CD4-positive, alpha-beta T cell treated with Interleukin-6 at 100 ng/mL for 8 hours (primary cell): ENCODE measurements around the gene HIRA.

ENCODE experiments used
- DNase-seq: peaks from one replicate; pipeline ENCODE4 v3.0.0-alpha.2; 2020; ENCODE audit warnings: mixed read lengths, low spot score

HIRA gene

DNA sequence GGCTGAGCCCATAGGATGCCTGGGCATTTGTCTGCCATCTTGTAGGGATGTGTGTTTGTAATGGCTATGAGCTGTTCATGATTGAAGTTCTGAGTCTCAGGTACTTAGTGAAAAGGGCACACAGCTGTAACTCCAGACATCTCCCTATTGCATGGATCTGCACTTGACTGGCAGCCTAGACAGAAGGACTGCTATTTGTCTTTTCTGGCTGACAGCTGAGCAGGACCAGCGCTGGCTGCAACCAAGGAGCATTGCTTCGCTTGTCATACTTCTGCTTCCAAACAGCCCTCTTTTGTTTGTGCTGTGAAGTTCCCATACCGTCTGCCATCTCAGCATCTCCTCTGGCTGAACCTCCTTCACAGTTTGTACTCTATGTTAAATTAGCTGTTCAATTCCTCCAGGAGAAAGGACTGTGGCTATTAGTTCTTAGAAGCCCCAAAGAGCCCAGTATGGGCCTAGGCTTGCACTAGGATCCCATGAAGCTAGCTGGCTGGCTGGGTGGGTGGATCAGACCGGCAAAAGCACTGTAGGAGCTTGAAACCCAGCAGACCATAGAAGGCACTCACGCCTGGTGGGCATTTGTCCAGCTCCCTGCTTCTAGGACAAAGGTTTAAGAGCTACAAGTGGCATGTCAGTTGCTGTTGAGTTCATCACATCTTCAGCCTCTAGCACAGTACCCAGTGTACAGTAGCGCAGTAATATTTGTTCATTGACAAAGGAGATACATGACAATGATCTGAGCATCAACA is 20.4 kb downstream of the HIRA start:
- no peak for DNase-seq

DNA sequence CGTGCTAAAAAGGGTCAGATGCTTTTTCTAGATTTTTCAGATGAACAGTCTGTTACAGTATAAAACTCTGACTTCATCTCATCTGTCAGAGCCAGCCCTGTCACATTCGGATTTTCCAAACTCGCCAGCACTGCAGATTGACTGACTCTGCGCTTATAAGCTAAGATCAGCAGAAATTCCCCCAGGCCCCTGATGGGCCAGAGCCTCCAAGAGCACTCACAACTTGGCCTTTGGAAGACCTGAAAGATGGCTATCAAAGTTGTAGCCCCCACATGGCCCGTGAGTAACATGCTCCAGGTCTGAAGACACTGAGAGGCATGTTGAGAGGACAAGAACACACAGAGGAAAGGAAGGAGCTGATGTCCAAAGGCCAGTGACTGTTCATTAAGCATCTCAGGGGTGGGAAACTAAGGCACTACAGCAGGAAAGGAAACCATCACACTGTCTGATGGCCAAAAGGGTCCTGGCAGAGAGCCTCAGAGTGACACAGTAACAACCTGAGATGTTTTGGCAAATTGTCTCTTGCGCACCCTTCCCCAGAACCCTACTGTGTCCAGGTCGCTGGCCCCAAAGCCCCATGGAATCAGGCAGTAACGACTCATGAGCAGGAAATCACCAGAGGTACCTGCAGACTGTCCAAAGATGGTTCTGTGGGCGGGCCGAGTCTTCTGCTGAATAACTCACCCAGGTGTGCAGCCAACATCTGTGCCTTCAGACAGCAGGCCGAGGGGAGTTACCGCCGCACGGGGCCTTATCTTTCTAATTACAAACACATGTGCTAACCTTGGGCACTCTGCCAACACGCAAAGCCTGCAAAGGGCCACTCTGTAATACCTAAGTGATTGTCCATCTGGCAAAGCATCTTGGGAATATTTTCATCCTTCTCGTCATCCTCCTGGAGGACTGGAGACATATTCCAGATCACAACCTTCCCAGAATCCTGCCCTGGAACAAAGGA is 23.6 kb downstream of the HIRA start:
- DNase-seq: no peak

DNA sequence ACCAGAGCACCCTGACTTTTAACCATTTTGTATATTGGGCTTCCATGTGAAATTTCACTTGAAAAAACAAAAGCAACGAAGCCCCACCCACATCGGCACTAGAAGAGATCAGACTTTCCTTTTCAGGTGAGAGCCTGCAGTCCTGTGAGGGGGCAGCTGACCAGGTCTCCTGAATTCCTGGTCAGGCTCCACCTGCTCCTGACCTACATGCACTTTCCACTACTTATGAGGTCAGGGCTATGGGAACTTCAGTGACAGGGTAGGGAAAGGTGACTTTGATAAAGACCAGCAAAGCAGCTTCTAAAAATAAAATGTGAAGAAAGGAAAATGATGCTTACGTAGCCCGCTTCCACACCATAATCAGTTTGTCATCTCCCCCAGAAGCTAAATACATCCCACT is 24.7 kb downstream of the HIRA start:
- no peak for DNase-seq

DNA sequence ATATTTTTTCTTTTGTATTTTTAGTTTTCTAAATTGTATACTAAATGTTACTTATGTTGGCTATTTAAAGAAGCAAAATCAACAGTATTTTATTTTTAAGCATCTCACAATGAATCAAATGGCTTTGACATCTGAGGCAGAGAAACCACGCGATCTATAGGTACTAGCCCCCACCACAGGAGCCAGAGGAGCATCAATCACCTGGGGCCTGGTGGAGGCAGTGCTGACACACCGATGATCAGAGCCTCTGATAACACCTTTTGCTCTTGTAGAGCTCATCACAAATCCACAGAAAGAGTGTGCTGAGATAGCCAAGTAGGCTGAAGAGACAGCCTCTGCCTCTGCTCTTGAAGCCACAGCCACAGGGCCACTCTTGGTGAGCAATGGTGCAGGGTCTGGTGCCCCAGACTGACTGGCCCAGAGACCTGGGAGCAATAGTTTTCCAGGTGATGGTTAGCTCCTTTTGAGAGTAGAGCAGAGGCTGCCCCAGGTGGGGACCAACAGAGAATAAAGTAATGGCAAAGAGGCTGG is 25.2 kb downstream of the HIRA start:
- no peak for DNase-seq

DNA sequence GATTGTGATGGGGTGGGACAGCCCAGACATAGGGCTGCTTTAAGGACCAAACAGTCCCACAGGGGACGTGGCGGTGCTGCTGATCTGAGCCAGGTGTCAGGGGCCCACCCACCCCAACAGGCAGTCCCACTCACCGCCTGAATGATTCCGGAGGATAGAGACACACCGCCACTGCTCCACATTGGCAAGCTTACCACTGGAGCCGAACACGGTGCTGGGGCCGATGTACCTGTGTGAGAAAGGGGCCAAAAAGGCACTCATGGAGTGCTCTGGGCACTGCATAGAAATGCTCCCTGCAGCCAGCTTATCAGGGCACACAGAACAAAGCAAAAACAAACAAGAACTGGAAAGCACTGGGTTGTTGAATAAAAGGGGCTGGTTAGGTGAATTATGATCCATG is 25.9 kb downstream of the HIRA start:
- no peak for DNase-seq

DNA sequence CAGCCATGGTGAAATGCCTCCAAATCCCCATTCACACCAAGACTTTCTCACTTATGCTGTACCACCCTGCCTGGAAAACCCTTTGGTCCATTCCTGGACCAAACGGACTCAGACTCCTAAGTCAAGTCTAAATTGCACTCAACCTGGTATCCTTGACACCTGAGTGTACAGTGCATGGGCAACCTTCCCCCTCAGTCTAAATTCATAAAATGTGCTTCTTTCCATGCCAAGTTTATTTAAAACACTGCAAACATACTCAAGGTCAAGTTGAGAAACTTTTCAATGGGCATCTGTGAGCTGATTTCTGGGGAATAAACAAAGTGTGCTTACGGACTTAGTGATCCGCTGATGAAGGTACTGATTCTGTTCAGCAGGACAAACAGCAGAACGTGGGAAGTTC is 26.4 kb downstream of the HIRA start:
- DNase-seq: no peak

DNA sequence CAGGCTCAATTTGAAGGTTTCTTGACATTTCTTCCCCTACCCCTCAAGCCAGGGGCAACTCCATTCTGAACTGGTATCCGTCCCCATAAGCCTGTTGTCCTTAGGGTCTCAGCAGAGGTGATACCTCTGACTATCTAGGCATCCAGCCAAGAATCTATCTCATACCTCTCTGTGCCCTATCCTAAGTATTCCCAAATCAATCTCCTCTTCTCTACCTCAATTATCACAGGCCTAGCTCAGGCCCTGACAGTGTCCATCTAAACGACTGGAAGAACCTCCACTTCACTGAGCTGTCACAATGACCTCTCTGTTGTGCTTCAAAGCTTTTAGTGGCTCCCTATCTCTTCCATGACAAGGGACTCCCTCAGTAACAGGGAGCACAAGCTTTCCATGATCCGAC is 26.9 kb downstream of the HIRA start:
- no peak for DNase-seq

DNA sequence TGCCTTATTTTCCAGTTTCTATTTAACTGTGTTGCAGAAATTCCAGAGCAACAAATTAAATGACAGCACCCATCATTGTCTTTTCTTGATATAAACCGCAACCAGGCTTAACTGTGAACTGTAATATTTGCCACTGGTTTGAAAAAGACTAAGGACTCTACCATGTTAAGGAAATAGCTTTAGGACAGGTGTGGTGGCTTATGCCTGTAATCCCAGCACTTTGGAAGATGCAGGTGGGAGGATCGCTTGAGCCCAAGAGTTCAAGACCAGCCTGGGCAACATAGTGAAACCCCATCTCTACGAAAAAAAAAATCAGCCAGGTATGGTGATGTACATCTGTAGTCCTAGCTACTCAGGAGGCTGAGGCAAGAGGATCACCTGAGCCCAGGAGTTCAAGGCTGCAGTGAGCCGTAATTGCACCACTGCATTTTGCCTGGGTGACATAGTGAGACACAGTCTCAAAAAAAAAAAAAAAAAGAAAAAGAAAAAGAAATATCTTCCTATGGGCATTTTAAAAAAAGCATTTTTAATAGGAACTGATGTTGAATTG is 28.8 kb downstream of the HIRA start:
- DNase-seq: no peak

DNA sequence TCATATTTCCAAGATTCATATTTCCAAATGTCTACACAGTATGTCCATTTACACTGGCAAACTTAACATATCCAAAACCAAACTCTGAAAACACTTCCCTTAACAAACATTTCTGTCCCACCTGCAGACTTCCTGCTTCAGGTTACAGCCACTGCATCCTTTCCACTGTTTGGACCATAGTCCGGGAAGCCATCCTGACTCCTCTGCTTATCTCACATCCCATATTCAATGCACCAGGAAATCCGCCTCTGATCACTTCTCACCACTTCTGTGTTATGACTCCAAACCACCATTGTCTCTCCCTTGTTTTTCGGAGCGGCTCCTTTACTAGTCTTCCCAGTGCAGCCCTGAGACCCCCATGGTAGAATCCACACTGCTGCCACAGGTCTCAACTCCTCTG is 30.1 kb downstream of the HIRA start:
- no peak for DNase-seq

DNA sequence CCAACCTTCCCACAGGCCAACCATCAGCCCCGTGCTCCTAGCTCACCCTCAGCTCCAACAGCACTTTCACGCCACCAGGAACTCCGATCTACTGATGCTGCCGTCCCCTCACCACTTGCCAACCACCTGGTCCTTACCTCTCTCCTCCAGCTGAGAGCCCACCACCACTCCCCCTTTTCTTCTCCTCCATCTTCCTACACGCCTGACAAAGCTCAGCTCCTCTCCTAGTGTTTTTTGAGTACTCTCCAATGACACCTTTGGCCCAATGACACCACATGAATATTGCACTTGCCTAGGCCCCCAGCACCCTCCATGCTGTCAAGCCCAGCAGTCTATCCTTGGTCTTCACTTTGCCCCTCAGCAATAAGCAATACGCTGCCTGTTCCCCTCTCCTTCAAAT is 30.7 kb downstream of the HIRA start:
- no peak for DNase-seq

DNA sequence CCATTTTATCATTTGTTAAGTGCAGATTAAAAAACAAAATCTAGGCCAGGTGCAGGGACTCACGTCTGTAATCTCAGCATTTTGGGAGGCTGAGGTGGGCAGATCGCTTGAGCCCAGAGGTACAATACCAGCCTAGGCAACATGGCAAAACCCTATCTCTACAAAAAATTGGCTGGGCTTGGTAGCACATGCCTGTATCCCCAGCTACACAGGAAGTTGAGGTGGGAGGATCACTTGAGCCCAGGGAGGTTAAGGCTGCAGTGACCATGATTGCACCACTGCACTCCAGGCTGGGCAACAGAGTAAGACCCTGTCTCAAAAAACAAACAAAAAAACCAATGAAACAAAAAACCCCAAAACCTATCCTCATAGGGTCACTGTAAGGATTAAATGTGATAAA is 32.9 kb downstream of the HIRA start:
- DNase-seq: no peak

DNA sequence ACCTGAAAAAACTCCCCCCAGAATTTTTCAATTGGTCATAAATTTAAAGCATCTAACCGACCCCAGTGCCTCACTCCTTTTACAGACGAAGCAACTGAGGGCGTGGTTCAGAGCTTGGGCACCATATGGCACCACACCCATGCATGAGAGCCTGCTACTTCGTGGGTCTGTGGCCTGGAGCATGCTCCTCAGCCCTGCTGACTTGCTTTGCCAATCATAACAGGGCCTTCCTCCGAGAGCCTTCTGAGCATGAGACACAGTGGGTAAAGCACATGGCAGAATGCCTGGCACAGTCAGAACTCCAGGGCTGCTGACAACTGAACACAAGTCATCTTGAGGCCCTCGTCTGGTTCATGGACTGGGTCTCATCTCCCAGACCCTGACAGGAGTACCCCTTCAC is 33.3 kb downstream of the HIRA start:
- no peak for DNase-seq

DNA sequence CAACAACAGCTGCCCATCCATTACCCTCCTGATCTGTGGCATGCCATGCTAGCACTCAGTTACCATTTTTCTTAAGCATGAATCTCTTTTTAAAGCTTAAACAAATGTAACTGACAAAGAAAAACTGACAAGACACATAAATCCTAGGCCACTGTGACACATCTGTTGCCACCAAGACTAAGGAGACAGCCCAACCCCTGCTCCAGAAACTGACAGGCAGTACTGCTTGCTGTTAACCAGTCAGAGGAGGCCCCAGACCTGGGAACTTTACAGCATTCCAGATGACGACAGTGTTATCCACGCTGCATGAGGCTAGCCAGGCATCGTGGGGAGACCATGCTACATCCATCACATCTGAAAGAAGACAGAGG is 33.8 kb downstream of the HIRA start:
- no peak for DNase-seq

DNA sequence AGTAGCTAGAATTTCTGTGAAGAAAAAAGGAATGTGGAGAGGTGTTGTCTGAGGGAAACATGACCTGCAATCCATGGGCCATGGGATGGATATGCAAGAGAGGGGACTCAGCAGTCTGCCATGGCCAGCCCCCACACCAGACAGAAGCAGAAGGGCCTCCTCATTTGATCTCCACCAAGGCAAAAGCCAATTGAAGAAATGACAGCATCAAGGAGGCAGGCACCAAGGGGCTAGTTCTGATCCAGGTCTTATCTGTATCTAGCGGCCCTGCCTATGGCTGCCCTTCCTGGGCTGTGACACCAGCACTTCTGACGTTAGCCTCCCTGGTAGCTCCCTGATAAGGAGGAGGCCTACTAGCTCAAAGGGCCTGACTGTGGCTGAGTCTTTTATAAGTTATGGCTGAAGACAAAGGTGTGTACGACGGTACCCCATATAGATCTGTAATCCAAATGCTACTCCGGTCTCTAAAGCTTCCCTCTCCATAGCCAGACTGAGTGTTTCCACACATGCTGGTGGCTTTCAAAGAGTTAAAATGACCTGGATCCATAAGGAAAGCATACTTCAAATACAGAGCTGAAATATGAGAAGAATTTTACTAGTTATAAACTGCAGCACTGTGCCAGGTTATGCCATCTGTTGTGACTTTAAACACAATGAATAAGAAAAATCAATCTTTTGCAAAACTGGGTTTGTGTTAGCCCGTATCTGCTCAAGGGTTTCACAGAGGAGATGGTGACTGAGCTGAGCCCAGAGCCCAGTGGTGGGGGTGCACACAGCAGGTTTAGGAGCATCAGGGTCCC is 34.4 kb downstream of the HIRA start:
- no peak for DNase-seq

DNA sequence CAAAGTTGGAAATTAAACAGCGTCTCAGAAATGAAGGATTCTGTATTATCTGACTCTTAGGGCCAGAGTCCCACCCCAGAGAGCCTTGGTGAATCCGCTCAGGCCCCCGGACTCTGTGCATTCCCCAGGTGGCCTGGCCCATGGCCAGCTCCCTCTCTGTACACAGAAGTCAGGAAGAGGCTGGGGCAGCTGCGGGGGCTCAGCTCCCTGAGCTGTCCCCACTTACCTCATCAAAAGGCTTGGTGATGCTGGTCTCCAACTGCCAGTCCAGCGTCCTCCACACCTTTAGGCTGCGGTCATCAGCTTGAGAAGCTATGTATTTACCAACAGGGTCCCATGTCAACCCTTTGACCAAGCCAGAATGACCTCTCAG is 35.0 kb downstream of the HIRA start:
- DNase-seq: no peak

DNA sequence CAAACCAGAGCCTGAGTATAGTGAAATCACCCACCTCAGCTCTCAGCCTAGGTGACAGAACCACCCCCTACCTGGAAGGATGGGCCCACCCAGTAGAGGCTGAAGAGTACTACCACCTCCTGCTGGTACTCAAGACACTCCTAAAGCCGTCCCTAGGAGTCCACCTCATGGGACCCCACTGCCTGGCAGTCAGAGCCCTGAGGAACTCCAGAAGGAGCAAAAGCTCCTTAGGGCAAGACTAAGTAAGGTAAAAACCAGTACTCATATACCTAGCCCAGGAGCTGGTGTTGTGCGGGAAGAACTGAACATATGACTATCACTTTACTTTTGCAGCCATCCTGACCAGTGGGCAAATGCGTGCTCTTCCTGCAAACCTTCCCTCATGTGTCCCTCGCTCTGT is 36.3 kb downstream of the HIRA start:
- DNase-seq: no peak

DNA sequence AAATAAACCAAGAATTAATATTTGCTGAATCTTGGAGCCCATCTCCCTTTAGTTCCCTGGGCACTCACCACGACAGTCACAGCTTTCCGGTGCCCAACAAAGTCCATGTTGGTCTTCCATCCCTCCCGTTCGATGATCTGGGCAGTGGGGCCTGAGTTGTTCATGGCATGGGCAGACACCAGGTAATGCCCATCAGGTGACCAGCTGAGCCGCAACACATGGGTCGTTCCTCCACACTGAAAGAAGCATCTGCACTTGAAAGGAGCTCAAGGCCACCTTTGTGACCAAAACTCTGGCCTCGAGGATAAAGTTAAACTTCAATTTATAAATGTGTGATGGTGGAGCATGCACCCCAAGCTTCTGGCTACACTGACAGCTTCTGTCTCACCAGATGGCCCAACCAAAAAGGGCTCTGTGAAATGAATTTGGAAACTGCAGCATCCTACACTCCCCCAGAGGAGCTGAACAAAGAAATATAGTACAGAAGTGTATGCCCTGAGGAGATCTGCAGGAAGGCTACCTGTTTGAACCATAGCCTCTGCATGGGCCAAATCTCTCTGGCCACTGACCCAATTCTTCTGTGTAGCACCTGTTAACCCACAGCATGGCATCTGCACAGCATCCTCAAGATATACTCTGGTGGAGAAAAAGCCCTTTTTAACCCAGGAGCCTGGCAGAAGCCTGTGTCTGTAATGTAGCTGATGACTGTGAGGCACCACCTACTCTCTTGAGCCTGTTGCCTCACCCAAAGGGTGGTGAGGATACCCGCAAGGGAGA is 37.1 kb downstream of the HIRA start:
- no peak for DNase-seq

DNA sequence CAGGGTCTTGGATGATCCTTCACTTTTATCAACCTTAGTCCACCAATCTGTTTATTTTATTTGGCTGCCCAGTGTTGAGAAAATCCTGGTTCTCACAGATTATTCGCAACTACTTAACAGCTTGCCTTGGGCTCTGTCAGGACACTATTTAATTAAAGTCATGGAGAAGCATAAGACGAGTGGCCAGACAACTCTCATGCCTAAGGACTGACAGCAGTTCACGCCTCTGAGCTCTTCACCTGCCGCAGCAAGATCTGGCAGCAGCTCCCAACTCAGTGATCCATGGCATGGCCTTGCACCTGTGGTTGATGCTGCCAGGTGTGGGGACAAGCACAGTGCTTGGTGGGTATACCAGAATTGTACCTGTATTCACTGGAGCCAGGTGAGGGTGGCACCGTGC is 37.8 kb downstream of the HIRA start:
- no peak for DNase-seq

DNA sequence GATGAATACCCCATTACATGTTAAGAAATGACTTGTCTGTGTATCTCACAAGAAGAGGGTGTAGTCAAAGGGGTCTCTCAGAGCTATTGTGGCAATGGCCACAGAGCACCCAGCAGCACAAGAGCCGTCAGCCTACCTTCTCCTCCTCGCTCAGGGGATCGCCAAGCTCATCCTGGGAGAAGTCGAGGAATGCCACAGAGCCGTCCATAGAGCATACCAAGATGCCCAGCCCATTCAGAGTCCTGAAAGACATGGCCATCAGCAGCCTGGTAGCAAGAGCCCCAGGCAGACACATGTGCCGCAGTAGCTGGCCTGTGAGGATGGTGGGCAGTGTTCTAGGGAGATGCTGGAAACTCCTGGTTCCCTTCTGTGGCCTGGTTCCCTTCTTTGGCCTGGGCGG is 44.0 kb downstream of the HIRA start:
- DNase-seq: no peak

DNA sequence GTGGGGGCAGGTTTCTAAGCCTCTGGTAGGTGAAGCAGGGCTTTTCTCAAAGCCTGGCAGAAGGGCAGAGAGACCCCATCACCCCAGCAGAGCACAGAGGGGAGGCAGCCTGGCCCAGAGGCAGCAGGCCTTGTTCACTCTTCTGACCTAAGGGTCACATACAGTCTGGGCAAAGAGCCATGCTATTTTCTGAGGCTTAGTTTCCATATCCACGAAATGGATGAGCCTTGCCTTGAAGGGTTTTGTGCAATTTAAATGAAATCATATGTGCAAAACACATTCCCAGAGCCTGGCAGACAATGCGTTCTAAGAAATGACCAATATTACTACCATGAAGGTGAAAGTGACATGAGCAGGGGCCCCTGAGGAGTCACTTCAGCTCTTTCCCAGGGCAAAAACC is 44.5 kb downstream of the HIRA start:
- DNase-seq: no peak

DNA sequence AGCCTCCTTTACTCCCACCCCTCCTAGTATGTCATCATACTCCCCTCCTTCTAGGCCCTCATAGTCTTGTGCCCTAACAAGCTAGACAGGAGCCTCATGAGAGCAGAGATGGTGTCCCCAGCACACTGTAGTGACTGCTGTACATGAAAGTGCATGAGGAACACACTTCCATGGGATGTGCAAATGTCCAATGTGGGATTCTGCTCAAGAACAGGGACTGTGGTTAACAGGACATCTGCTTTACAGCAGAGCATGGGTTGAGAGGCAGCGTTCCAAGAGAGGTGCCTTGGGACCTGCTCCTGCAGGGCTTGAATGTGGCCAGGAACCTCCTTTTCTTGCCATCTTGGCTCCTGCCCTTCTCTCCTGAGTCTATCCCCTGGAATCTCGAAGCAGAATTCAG is 45.3 kb downstream of the HIRA start:
- no peak for DNase-seq
